SU-DHL-6 (cell line): Measurements from ENCODE around the gene LYZL6.

Experiments
- H2AFZ ChIP-seq: fragments of 200-600 bp; sonication (generic); 2 replicates; pipeline ENCODE4 v1.6.1; 2014; ENCODE audit warnings: low read depth, mild to moderate bottlenecking, moderate library complexity, mixed read lengths, antibody characterized with exemption, low read length; ENCODE audit not compliant: severe bottlenecking
- H3F3A ChIP-seq: fragments of 200-600 bp; shearing (Covaris generic); 2 replicates; pipeline ENCODE4 v1.6.0; 2016; ENCODE audit warnings: antibody characterized with exemption, mild to moderate bottlenecking; ENCODE audit not compliant: insufficient read depth
- H3K27ac ChIP-seq: fragments of 200-600 bp; sonication (generic); 2 replicates; pipeline ENCODE4 v1.5.1; 2016; ENCODE audit warnings: low read depth, mild to moderate bottlenecking, low read length, moderate library complexity, mixed read lengths
- H3K27me3 ChIP-seq: fragments of 200-600 bp; sonication (generic), shearing (Covaris generic); 2 replicates; pipeline ENCODE4 v1.6.0; 2014; ENCODE audit warnings: mild to moderate bottlenecking, low read length
- H3K36me3 ChIP-seq: fragments of 200-600 bp; sonication (generic); 2 replicates; pipeline ENCODE4 v1.6.1; 2014; ENCODE audit warnings: mild to moderate bottlenecking, low read length, mixed read lengths
- H3K4me2 ChIP-seq: fragments of 300-600, 200-600 bp; shearing (Covaris generic), sonication (generic); 2 replicates; pipeline ENCODE4 v1.6.0; 2014; ENCODE audit warnings: low read length, low read depth, mild to moderate bottlenecking; ENCODE audit not compliant: poor library complexity, severe bottlenecking
- H3K4me3 ChIP-seq: fragments of 200-600 bp; sonication (generic); 2 replicates; pipeline ENCODE4 v1.5.1; 2014; ENCODE audit warnings: antibody characterized with exemption, low read length, mild to moderate bottlenecking, mixed read lengths; ENCODE audit not compliant: insufficient read depth, poor library complexity, severe bottlenecking
- H3K79me2 ChIP-seq: fragments of 200-600 bp; sonication (generic); 2 replicates; pipeline ENCODE4 v1.6.1; 2014; ENCODE audit warnings: mild to moderate bottlenecking, low read length, moderate library complexity; ENCODE audit not compliant: insufficient read depth
- H3K9ac ChIP-seq: fragments of 200-600 bp; sonication (generic); 2 replicates; pipeline ENCODE4 v1.7.0; 2014; ENCODE audit warnings: mild to moderate bottlenecking, low read length
- H3K9me2 ChIP-seq: fragments of 200-600 bp; sonication (generic); replicated peaks from 2 replicates; pipeline ENCODE4 v1.6.1; 2014; ENCODE audit warnings: low read length; ENCODE audit not compliant: insufficient read depth
- H3K9me3 ChIP-seq: fragments of 200-600 bp; sonication (generic); 2 replicates; pipeline ENCODE4 v1.6.1; 2014; ENCODE audit warnings: low read length, mixed read lengths; ENCODE audit not compliant: insufficient read depth
- H4K20me1 ChIP-seq: fragments of 200-600 bp; sonication (generic); 2 replicates; pipeline ENCODE4 v1.6.1; 2014; ENCODE audit warnings: low read depth, mild to moderate bottlenecking, antibody characterized with exemption, low read length, moderate library complexity, mixed read lengths
- CTCF ChIP-seq: fragments of 200-600 bp; sonication (generic); IDR thresholded peaks from one replicate; pipeline ENCODE4 v1.5.1; 2017; ENCODE audit warnings: antibody characterized with exemption, mild to moderate bottlenecking, low read length, moderate library complexity; ENCODE audit not compliant: insufficient read depth, poor library complexity, severe bottlenecking
- EZH2phosphoT487 ChIP-seq: fragments of 200-600 bp; sonication (generic), shearing (Covaris generic); conservative IDR thresholded peaks from 2 replicates; pipeline ENCODE4 v1.6.1; 2018; ENCODE audit warnings: mild to moderate bottlenecking, antibody characterized with exemption, low read length, moderate library complexity, mixed read lengths

The LYZL6 gene

GRCh38 chr17:35934760-35935159 lies 8.8 kb downstream of the LYZL6 start:
- TF ChIP-seq CTCF (no peak), EZH2phosphoT487 (no peak)
- H3K4me3 ChIP-seq, result no peak overlapping the region
- H2AFZ ChIP-seq, result no peak overlapping the region
- no peaks in the 10 kb centered on the region for H3F3A ChIP-seq
- H3K27ac ChIP-seq, result no peak overlapping the region
- no peak overlapping the region for H3K4me2 ChIP-seq
- H3K9me2 ChIP-seq, result no peaks in the 10 kb centered on the region
- no peak overlapping the region for H3K9ac ChIP-seq
- H3K79me2 ChIP-seq, result peaks cover 7% of the 10 kb centered on the region; the same call in 1 of the 2 replicates
- H3K27me3 ChIP-seq, result no peaks in the 10 kb centered on the region
- H3K9me3 ChIP-seq, result no peaks in the 10 kb centered on the region
- no peaks in the 10 kb centered on the region for H3K36me3 ChIP-seq
- no peaks in the 10 kb centered on the region for H4K20me1 ChIP-seq

- no peak overlapping the region for H3K9ac ChIP-seq
- no peaks in the 10 kb centered on the region for H3K27me3 ChIP-seq
- peaks cover 13% of the 10 kb centered on the region; the same call in 1 of the 2 replicates for H3K79me2 ChIP-seq
- TF ChIP-seq EZH2phosphoT487 (no peak), CTCF (no peak)
- no peaks in the 10 kb centered on the region for H3K9me2 ChIP-seq
- no peak overlapping the region for H3K27ac ChIP-seq
- no peaks in the 10 kb centered on the region for H3K36me3 ChIP-seq
- no peak overlapping the region for H2AFZ ChIP-seq
- H3F3A ChIP-seq, result peaks cover 4% of the 10 kb centered on the region; the same call in 1 of the 2 replicates
- no peak overlapping the region for H3K4me3 ChIP-seq
- H4K20me1 ChIP-seq, result no peaks in the 10 kb centered on the region
- no peak overlapping the region for H3K4me2 ChIP-seq
- no peaks in the 10 kb centered on the region for H3K9me3 ChIP-seq
Observed at GRCh38 chr17:35932586-35932985, 10.9 kb downstream of the LYZL6 start.

- no peaks in the 10 kb centered on the region for H4K20me1 ChIP-seq
- peaks cover 13% of the 10 kb centered on the region; the same call in 1 of the 2 replicates for H3K79me2 ChIP-seq
- no peak overlapping the region for H3K4me2 ChIP-seq
- H3K27ac ChIP-seq, result no peak overlapping the region
- no peak overlapping the region for H3K9ac ChIP-seq
- H2AFZ ChIP-seq, result peak overlapping the region; percentile 50
- H3K9me2 ChIP-seq, result no peaks in the 10 kb centered on the region
- H3K27me3 ChIP-seq, result no peaks in the 10 kb centered on the region
- no peaks in the 10 kb centered on the region for H3K36me3 ChIP-seq
- no peak overlapping the region for H3K4me3 ChIP-seq
- peaks cover 4% of the 10 kb centered on the region; the same call in 1 of the 2 replicates for H3F3A ChIP-seq
- H3K9me3 ChIP-seq, result no peaks in the 10 kb centered on the region
- no peak for TF ChIP-seq EZH2phosphoT487
- TF ChIP-seq CTCF, result no peak
Observed at GRCh38 chr17:35931794-35932425, 11.6 kb downstream of the LYZL6 start.
